Measurements from ENCODE around the gene RTP5.

Gene RTP5

DNA sequence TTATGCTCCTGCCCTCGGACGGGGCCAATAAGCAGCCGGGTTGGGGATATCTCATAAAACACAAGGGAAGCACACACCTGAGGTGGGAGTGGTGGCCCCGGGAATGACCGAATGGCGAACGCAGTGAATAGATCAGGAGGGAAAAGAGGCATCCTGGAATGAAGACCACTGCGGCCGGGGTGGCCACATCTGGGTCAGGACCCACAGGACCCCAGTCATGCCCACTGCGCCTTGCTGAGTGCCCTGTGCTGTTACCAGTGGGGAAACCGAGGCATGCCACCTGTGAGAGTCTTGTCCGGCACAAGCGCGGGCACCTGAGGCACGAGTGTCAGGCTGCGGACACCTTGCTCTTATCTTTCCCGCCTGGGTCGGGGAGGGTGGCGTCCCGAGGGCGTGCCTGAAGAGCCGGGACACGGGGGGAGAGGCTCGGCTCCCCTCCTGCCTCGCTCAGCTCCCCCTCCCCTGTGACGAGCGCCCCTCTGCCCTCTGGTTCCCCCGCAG, 12.4 kb upstream of the RTP5 start:
- no peak for DNase-seq

DNA sequence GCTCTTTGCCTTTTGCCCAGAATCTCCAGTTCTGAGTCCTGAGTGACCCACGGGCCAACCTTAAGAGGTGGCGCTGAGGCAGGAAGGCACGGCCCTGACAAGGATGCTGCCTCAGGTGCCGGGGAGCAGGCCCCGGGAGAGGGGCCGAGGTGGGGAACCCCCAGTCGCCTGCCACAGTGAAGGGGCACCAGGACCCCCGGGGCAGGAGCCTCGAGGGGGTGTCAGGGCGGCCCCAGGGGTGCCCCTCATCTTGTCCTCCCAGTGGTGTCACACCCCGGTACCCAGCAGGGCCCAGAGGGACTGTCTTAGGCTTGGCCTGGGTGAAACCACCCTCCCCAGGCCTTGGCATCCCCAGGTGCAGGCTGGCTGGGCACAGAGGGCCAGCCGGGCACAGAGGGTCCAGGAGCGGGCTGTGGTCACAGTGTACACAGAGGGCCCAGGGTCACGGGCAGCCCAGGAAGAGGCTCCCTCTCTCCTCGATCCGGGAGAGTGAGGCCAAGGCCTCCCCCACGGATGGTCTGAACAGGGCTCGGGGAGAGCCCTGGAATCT, 11.9 kb upstream of the RTP5 start:
- no peak for DNase-seq

GRCh38 chr2:241858206-241859016, 11.1 kb upstream of the RTP5 start, which contains the start of gene PDCD1:
Gene PDCD1, minus strand, starts transcription at chr2:241858894. Its CDS starts 56 bp downstream, at chr2:241858838.
- peak in 1 of 58 donors; percentile 45 for DNase-seq

DNA sequence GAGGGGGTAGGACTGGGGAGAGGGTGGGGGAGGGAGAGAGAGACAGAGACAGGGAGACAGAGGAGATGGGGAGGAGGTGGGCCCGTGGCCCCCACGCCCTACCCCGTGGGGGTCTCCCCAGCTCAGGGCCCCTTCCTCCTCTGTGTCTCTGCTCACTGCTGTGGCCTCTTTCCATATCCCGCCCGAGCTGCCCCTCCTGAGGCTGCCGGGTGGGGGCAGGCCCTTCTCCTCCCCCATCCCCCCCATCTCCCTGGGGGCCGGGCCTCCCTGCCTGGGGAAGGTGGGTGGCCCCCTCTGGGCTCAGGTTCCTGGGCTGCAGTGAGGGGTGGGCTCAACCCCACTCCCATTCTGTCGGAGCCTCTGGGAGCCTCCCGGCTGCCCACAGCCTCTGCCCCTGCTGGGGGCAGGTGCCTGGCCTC, 10.5 kb upstream of the RTP5 start:
- no peak for DNase-seq

GRCh38 chr2:241859436-241860183, 9.9 kb upstream of the RTP5 start:
- DNase-seq = peak in 14 of 58 donors; percentile 28 to 58 (median 46)

DNA sequence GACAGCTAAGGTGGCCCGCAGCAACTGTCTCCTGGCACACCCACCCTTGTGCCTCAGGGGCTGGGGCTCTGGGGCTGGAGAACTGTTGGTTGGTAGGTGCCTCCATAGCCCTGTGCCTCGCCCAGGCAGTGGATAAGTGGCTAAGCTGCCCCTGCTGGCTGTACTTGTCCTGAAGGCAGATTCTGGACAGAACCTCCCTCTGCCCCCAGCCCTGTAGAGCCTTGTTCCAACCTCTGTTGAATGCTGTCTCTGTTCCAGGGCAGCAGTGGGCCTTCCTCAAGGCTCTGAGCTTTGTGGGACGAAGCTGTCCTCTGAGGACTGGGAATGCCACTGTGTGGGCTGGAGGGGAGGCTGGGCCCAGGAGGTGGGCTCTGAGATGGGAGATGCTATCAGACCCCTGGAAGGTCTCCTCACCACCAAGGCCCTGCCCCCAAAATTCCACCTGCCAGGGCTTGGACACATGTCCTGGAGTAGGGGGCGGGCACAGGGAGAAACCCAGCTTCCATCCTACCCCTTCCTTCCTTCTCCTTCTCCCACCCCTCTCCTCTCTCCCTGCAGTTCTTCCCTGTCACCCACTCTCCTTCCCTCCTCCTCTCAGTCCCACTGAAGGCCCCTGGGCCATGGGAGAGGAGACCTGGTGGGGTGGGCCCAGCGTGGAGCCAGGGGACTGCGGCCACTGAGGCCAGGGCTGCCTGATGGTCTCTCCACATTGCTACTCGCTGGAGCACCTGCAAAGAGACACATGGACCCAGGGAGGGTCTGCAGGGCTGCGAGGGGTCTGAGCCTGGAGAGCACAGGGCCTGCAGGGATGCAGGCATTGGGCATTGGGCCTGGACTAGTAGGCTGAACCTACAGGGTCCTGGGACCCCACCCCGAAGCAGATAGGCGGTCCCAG, 9.1 kb upstream of the RTP5 start:
- no peak for DNase-seq

- DNase-seq = no peak
Observed at GRCh38 chr2:241861264-241861663, 8.3 kb upstream of the RTP5 start.

DNA sequence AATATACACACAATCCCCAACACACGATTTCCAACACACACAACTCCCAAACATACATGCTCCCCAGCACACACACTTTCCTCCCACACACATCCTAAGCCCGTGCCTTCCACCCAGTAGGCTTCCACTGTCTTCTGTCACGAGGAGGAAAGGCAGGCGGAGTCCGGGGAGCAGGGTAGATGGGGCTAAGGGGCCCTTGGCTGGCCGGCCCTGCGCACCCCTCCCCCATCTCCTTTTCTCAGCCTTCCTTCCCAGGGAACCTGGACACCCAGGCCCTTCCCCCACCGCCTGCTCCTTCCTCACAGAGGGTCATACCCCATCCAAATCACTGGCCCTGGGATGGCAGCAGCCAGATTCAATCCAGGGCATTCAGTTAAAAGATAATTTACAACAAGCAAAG, 7.4 kb upstream of the RTP5 start:
- DNase-seq = no peak

- DNase-seq = no peak
Observed at GRCh38 chr2:241862775-241863535, 6.6 kb upstream of the RTP5 start.

DNA sequence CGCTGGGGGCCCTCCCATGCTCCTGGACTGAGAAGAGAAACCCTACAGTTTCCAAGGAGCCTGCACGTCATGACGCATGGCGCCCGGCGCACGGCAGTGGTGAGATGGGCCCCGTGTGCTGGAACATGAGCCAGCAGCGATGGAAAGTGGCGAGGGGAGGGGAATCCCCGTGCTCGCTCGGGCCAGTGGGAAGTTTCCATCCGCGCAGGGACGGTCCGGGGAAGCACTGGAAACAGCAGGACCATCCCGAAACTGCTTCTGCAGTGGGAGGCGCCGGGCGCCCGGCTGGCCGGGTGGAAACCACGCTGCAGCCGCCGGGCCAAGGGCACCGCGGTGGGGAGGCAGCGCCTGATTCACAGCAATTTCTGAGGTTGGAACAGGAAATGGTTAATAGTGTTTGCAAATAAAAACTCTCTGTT, 6.0 kb upstream of the RTP5 start:
- DNase-seq = no peak

GRCh38 chr2:241864168-241864849, 5.2 kb upstream of the RTP5 start:
- DNase-seq = no peak

GRCh38 chr2:241864850-241865213, 4.7 kb upstream of the RTP5 start:
- DNase-seq = no peak

- no peak for DNase-seq
Observed at GRCh38 chr2:241865416-241865956, 4.0 kb upstream of the RTP5 start.

- DNase-seq = peak in 3 of 58 donors; percentile 20 to 45 (median 26)
Observed at GRCh38 chr2:241865957-241866789, 3.4 kb upstream of the RTP5 start.

DNA sequence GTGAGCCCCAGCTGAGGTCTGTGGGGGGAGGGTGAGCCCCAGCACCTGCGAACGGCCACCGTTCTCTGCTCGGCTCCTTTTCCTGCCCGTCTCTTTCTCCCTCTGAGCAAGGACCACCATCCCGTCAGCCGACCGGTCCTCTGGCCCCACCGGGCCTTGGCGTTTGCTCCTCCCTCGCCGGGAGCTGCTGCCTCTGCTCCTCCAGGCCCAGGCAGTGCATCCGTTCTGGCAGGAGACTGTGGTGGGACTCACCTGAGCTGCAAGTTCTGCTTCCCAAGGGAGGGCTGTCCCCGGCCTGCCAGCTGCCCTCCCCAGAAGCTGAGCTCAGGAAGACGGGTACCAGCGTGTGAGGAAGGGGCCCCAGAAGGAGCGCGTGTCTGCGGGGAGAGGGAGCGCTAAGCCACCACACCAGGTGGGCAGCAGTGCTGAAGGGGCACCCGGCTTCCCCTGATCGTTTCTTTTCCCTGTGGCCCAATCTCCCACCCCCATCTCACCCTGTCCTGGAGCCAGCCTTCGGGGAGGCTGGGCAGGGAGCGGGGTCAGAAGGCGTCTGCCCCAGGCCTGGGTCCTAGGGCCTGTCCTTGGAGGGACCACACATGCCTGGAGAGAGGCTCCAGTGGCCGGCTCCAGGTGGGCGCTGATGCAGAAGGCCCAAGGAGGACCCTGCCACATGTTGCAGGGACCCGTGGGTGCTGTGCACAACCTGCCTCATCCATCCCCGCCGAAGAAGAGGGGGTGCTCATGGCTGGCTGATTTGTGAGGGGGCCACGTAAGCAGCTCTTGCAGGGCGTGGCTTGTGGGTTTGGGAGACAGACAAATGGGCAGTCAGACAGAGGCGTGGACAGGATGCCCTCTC, 2.5 kb upstream of the RTP5 start:
- DNase-seq = no peak

- peak in 1 of 58 donors; percentile 17 for DNase-seq
Observed at GRCh38 chr2:241867776-241868420, 1.6 kb upstream of the RTP5 start.

DNA sequence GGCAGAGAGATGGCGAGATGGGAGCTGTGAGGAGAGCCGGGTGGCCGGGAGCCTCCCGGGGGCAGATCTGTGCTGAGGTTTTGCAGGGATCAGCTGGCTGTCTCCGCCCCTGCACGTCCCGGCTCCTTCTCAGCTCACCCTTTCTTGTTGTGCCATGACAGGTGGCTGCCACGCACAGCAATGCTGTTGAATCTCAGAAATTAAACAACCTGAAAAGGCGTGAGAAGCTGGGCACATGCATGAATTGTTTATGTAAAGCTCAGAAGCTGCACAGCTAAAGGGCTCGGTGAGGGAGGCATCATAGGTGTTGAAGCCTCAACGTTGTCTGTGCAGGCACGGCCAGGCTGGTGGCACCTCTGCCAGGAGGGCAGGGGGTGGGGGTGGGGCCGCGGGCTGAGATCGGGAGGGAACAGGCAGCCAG, 858 bp upstream of the RTP5 start:
- DNase-seq = peak in 5 of 58 donors; percentile 31 to 56 (median 45)

All from anterior cingulate cortex (tissue), 58 donors.